Stimulated activated CD8-positive, alpha-beta memory T cell treated with anti-CD3 and anti-CD28 coated beads, Interleukin-4, amount 100 ng/mL, for 48 hours (primary cell): ENCODE measurements around the gene MFSD11.
A peak's percentile ranks its signal among the peaks of the same experiment; 100 is the strongest.
"Not testable (repeated sequence)": the region's sequence is repeated elsewhere in the genome, so short reads cannot be mapped to it uniquely, and the experiment has no call there.

ENCODE experiments used
- DNase-seq: peaks from one replicate; pipeline ENCODE4 v3.0.0-alpha.2; 2020

Gene MFSD11

DNA sequence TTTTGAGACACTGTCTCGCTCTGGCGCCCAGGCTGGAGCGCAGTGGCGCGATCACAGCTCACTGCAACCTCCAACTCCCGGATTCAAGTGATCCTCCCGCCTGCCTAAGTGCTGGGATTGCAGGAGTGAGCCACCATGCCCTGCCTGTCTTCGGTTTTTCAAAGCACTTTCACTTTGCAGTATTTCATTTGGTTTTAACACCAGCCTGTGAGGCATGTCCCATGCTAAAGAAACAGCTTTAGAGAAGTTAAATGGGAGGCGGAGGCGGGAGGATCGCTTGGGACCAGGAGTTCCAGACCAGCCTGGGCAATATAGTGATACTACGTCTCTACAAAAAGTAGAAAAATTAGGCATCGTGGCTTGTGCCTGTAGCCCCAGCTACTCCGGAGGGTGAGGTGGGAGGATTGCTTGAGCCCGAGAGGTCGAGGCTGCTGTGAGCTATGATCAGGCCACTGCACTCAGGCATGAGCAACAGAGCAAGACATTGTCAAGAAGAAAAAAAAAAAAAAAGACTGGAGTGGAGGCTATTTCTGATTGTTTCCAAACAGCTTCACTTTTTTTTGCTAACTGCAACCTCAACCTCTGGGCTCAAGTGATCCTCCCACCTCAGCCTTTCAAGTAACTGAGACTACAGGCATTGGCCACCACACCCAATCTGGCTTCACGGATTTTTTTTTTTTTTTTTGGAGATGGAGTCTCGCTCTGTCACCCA lies 10.0 kb upstream of the MFSD11 start:
- DNase-seq, result no peak

DNA sequence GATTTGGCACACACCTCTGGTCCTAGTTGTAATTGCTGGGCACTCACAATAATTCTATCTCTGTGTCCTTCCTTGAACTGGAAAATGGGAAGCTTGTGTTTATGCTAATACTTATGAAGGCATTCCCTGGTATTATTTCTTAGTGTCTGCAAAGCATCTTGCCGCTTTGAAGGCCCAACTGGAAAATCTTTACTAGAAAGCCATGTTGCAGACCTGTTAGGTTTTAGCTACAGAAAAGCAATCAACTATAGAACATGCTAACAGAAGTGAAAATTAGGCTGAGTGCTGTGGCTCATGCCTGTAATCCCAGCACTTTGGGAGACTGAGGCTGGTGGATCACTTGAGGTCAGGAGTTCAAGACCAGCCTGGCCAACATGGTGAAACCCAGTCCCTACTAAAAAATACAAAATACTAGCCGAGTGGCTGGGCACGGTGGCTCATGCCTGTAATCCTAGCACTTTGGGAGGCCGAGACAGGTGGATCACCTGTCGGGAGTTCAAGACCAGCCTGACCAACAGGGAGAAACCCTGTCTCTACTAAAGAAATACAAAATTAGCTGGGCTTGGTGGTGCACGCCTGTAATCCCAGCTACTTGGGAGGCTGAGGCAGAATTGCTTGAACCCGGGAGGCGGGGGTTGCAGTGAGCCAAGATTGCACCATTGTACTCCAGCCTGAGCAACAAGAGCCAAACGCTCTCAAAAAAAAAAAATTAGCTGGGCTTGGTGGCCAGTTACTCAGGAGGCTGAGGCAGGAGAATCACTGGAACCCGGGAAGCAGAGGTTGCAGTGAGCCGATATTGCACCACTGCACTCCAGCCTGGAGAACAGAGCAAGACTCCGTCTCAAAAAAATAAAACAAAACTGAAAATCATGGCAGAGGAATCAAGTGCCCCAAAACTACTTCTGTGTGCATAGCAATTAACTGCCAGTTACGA lies 5.9 kb upstream of the MFSD11 start:
- DNase-seq, result not testable (repeated sequence)

DNA sequence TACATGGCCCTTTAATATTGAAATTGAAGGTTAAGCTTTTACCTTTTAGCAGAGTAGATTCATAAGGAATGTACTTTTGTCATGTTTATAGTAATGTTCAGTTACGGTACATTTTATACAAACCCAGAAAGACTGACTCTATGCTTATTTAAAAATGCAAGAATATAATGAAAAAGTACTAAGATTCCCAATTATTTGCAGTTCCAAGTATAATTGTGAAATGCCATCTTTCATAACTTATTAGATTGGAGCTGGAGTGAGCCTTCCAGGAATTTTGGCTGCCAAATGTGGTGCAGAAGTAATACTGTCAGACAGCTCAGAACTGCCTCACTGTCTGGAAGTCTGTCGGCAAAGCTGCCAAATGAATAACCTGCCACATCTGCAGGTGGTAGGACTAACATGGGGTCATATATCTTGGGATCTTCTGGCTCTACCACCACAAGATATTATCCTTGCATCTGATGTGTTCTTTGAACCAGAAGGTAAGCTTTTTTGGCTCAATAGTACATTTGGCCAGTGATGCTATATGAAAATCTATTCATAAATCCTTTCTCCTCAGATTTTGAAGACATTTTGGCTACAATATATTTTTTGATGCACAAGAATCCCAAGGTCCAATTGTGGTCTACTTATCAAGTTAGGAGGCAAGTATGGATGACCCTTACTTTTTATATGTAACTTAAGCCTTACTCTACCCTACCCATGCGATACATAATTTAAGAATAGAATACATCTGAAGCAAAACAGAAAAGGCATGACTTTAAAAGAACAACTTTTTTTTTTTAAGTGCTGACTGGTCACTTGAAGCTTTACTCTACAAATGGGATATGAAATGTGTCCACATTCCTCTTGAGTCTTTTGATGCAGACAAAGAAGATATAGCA lies 4.9 kb upstream of the MFSD11 start:
- DNase-seq, result no peak

DNA sequence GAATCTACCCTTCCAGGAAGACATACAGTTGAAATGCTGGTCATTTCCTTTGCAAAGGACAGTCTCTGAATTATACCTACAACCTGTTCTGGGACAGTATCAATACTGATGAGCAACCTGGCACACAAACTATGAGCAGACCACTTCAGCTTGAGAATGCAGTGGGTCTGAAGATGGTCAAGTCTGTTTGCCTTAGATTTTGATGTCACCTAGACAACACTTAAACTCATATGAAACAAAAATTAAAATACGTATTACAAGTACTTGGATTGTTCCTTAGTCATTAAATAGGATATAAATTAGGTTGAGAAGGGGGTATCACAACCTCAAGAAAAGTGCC lies 4.3 kb upstream of the MFSD11 start:
- DNase-seq, result no peak

DNA sequence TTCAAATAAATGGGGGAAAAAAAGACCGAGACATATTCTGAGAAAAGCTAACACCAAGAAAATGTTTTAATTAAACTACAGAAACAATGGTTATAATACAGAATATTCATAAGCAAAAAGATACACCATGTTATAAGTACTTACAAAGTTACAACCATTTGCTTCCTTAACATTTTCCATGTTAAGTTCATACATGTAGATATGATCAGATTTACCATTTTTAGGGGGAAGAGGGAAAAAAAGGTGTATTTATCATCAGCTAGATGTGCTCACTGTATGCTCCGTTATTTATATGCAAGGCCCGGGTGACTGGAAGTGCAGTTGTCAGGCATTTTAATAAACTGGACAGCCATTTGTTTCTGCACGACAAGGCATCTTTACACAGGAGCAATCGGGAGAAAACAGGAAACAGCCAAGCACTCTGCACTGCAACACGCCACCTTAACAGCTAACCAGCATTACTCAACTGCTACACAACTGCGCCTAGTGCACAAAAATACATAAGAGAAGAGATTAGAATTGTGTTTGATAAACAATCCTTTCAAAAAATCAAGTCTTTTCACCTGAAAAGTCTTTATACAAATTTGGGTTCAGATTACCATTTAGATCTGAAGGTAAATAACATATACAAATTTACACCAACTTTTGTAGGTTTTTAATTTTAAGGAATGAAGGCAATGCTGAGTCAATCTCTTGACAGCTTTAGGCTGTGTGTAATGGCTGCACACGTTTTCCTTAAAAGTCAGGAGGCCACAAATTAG lies 3.7 kb upstream of the MFSD11 start:
- DNase-seq, result no peak

DNA sequence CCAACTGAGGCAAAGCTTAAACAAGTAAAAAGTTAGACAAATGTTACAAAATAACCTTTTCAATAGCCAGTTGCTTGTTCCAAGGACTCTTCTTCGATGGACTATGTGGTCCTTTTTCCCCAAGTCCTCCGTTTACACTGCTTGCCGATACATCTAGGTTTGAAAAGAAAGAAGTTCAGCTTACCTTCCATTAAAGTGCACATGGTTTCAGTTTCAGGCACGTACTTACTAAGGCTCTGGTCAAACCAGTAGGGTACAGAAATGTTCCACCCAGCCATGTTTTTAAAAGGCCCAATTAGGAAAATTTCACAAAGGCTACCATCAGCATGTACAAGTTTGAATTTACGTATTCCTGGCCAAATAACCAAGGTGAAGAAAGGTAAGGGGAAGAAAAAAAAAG lies 2.9 kb upstream of the MFSD11 start:
- DNase-seq, result no peak

DNA sequence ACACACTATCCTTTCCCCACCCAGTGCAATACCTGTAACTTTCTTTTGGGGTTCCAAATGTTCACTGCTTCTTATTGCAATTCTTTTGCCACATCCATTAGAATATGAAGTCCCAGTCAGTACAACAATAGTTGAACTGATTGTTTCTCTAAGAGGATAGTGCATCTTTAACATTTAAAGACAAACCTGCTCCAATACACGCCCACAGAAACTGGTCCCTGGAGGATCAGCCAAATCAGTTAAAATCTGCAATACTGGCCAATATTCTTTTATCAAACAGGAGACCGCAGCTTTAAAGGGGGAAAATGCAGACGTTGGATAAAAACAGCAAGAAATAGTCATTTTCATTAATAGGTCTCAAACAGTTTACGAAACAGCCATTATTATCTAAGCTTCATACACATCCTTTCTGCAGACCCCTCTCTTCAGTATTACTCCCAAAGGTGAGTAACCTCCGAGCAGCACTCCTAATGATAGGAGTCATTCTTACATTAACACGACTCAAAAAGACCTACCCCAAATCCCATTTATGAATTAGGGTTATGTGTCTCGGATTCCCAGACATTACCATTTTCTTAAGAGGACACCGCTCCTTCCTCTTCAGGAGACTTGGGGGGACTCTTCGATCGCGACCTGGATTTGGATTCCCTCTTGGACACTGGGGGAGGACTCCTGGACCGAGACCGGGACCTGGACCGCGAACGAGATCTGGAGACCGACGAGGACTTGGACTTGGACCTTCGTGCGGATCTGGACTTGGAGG lies 2.2 kb upstream of the MFSD11 start:
- no peak for DNase-seq

DNA sequence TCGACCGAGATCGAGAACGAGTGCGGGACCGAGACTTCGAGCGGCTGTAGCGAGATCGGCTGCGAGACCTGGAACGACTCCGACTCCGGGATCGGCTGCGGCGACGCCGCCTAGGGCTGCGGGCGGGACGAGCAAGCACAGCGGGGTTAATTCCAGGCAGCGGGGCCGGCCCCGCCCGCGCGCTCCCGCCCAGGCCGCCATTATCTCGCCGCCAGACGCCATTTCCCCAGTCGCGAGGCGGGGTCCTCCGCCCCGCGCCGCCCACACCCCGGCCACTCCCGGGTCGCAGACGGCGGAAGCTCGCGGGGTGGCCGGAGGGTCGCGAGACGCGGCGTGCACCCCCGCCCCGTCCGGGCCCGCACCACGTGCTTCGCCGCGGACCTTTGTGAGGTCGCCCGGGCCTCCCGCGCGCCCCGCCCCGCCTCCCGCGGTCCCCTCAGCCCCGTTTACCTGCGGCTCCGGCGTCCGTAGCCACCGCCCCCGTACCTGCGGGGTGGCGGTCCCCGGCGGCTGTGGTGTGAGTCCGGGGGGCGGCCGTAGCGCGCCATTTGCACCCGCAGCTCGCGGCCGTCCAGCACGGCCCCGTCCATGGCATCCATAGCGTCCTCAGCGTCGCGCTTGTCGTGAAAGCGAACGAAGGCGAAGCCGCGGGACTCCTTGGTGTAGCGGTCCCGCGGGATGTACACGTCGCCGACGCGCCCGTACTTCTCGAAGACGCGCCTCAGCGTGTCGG lies 1.4 kb upstream of the MFSD11 start:
- DNase-seq, result peak; percentile 71

DNA sequence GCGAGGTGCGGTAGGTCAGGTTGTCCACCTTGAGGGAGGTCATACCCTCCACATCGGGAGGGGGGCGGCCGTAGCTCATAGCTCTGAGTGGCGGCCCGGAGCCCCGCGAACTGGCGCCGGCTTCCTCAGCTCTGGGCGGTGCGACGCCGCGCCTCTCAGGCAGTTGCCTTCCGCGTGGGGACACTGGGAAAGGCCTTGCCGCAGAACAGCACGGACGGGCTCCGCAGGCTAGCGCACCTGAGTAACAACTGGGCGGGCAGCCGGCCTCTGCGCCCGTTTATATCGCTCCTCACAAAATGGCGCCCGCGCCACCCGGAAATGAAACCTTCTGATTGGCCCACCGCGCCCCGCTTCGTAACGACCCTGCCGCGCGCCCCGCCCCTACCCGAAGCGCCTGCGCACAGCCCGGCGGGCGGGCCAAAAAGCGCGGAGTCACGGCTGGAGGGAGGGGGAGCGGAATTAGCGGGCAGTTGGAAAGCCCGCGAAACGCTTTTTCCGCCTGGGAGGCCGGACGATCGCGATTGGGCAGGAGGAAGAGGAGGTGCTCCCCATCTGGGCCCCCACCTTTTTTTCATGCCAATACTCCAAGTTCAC lies 740 bp upstream of the MFSD11 start, which contains the start of gene SRSF2:
TSS of gene SRSF2 (minus strand) at position 250 of the 594 bp plus-strand sequence. CDS start at position 79, 171 bp downstream.
- peak; percentile 98 for DNase-seq

DNA sequence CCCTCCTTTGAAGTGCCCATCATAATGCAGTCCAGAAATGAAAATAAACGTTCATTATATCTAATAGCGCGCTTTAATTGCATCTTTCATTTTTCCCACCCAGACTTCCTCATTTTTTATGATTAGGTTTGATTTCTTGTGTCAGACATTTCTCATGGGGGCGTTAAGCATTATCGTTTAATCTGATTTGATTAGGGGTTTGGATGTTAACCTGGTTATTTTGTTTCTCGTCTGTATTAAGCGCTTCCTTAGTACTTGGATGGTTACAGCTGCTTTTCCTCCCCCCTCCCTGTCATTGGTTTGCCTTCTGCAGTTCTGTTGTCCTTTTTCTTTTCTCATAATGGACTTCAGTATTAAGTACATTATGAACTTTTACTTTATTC lies 540 bp downstream of the MFSD11 start:
- DNase-seq, result no peak

DNA sequence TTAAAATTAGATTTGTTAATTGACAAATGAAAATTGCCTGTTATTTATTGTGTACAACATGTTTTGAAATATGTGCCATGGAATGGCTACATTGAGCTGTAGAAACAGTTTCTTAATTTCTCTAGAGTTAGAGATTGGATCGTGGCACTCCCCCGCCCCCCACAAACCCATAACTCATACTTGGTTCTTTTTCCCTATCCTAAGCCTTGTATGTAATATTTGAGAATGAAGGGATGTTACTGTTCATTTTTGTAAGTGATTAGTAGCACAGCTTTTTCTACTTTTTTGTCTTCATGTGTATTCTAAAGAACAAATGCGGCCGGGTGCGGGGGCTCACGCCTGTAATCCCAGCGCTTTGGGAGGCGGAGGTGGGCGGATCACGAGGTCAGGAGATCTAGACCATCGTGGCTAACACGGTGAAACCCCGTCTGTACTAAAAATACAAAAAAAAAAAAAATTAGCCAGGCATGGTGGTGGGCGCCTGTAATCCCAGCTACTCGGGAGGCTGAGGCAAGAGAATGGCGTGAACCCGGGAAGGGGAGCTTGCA lies 1.7 kb downstream of the MFSD11 start:
- DNase-seq, result not testable (repeated sequence)

DNA sequence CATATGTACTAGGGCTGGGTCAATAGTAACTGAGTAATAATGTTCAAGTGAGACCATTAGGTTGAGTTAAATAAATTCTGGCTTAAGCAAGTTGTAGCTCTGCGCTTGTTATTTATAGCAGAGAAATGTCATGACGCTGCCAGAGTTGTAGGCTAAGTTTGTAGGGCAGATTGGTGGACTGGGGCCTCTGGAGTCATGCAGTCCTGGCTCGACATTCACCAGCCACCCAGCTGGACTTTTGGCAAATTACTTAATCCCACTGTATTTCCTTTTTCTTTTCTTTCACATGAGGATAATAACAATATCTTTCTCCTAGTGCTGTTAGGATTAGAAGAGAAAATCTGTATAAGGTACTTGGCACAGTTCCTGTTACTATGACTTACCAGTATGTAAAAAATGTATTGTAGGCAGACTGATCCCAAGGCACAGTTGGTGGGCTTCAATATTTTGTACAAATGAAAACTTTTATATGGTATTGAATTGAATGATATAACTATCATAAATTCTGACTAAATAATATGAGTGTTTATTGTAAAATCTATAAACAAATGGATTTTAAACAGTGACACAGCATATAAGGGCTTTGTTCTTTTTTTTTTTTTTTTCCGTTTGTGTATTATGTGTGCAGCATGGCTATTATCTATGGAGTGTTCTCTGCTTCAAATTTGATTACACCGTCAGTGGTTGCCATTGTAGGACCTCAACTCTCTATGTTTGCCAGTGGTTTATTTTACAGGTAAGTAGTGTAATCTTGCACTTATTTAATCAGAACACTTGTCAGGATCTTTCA lies 2.6 kb downstream of the MFSD11 start:
- no peak for DNase-seq

DNA sequence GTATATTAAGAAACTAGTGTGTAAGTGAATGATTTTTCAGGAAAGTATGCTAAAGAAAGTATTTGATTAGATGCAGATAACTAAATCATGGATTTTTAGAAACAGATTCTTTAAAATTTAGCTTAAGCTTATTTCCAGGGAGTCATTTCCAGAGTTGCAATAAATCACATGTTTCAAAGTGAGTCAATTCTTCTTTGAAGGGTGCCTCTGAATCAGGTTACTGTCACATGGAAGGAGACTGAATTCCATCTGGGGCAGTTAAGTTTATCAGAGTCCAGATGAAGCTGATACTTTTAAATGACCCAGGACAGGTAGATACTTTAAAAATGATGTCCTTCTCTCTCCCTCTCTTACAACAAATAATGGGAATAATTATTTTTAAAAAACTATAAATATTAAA lies 5.0 kb downstream of the MFSD11 start:
- DNase-seq, result no peak

DNA sequence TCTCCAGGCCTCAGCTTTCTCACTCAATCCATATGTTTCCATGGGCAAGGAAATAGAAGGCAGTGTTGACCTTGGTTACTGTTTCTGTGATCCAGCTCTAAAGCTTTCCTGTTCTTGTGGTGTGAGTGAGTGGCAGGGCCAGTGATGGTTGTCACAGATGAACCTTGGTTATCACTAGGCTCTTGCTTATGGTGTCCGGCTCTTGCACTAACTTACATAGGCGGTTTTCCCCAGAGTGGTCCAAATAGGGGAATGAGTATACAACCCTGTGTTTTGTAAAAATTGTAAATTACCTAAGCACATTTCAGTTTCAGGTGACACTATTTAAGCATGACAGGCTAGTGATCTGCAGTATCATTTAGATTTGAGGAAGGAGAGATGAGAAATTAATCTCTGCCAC lies 6.8 kb downstream of the MFSD11 start:
- no peak for DNase-seq

DNA sequence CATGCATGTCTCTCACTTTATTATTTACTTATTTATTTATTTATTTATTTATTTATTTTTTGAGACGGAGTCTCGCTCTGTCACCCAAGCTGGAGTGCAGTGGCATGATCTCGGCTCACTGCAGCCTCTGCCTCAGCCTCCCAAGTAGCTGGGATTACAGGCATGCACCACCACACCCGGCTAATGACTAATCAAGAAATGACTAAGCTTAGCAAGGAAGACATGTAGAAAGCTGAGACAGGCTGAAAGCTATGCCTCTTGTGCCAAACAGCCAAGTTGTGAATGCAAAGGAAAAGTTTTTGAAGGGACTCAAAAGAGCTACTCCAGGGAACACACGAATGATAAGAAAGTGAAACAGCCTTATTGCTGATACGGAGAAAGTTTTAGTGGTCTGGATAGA lies 7.9 kb downstream of the MFSD11 start:
- DNase-seq, result not testable (repeated sequence)

DNA sequence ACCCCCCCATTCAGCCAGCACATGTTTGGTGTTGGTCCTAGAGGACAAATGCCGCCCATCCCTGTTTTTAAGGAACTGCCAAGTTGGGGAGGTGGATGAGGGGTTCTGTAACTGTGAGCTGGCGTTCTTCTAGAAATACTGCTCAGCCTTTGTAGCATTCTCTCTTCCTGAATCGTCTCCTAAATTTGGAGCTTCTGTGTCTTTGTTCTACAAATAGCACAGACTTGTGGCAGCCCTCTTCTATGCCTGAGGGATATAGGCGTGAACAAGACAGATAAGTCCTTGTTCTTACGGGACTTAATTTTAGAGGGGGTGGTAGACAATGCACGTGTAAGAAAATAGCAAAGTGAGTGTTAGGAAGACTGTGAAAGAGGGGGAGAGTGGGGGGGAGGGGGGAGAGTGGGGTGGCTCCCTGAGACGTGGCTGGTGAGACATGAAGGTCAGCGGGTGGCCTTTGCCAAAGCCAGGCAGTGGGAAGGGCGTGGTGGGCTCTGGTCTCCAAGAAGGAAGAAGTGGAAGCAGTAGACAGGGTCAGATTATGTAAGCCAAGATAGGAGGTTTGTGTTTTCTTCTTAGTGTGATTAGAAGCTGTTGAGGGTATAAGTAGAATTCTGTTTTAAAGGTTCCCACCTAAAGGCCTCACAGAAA lies 9.9 kb downstream of the MFSD11 start:
- no peak for DNase-seq

DNA sequence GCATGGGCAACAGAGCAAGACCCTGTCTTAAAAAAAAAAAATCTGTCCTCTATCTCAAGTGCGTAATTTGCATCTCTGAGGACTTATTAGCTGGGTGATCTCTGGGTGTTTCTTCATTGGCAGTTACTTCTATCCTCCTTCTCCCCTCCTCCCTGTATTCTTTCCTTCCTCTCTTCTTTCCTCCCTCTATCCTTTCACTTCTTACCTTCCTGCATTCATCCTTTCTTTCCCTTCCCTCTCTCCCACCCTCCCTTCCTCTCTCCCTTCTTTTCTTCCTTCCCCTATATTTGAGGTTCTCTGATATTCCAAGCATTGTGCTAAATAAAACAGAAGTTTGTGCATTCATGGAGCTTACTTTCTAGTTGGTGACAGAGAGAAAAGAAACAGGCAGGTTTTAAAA lies 10.7 kb downstream of the MFSD11 start:
- DNase-seq, result no peak

DNA sequence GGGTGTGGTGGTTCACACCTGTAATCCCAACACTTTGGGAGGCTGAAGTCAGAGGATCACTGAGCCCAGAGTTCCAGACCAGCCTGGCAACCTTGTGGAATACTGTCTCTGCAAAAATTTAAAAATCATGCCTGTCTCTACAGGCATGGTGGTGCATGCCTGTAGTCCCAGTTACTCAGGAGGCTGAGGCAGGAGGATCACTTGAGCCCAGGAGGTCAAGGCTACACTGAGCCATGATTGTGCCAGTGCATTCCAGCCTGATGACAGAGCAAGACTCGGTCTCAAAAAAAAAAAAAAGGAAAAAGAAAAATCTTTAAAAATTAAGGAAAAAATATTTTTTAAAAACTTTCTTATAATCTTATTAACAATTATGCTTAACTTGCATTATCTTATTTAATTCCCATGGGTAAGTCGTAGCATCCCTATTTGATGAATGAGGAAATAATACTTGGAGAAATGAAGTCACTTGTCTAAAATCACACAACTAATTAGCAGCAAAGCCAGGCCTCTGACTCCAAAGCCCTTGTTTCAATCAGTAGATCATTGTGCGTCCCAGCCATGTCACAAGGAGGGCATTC lies 13.6 kb downstream of the MFSD11 start:
- no peak for DNase-seq
